Mesendoderm (in vitro differentiated cells): ENCODE measurements around the gene GNPTG.
A peak's percentile ranks its signal among the peaks of the same experiment; 100 is the strongest.

Experiments used
- DNase-seq: peaks from one replicate; pipeline ENCODE4 v3.0.0; 2013
- H2AK5ac ChIP-seq: 2 replicates; pipeline ENCODE4 v1.6.1; 2013; ENCODE audit warnings: low read length, inconsistent platforms
- H2BK120ac ChIP-seq: 2 replicates; pipeline ENCODE4 v1.6.1; 2013; ENCODE audit warnings: low read depth, mild to moderate bottlenecking, low read length, moderate library complexity, mixed read lengths
- H2BK15ac ChIP-seq: replicated peaks from 2 replicates; pipeline ENCODE4 v1.6.1; 2013; ENCODE audit warnings: low read depth, mild to moderate bottlenecking, moderate library complexity
- H2BK5ac ChIP-seq: 2 replicates; pipeline ENCODE4 v1.6.1; 2013; ENCODE audit warnings: low read length, inconsistent platforms
- H3K18ac ChIP-seq: 2 replicates; pipeline ENCODE4 v1.6.1; 2013; ENCODE audit warnings: mild to moderate bottlenecking, low read length, mixed read lengths
- H3K23ac ChIP-seq: one replicate; pipeline ENCODE4 v1.6.1; 2013; ENCODE audit warnings: low read length
- H3K27ac ChIP-seq: 2 replicates; pipeline ENCODE4 v1.5.1; 2013; ENCODE audit warnings: low read depth, mild to moderate bottlenecking, inconsistent platforms, low read length, moderate library complexity
- H3K27me3 ChIP-seq: 2 replicates; pipeline ENCODE4 v1.6.1; 2013; ENCODE audit warnings: low read length, control low read depth, mild to moderate bottlenecking, inconsistent platforms; ENCODE audit not compliant: insufficient read depth, poor library complexity
- H3K36me3 ChIP-seq: 2 replicates; pipeline ENCODE4 v1.6.1; 2013; ENCODE audit warnings: low read length, inconsistent platforms; ENCODE audit not compliant: control insufficient read depth, insufficient read depth
- H3K4ac ChIP-seq: one replicate; pipeline ENCODE4 v1.6.1; 2013; ENCODE audit warnings: low read depth, mild to moderate bottlenecking, low read length, moderate library complexity
- H3K4me1 ChIP-seq: 2 replicates; pipeline ENCODE4 v1.6.1; 2013; ENCODE audit warnings: low read depth, low read length, inconsistent platforms; ENCODE audit not compliant: control insufficient read depth
- H3K4me2 ChIP-seq: 2 replicates; pipeline ENCODE4 v1.6.1; 2013; ENCODE audit warnings: low read length
- H3K4me3 ChIP-seq: 2 replicates; pipeline ENCODE4 v1.5.1; 2013; ENCODE audit warnings: mild to moderate bottlenecking, low read length
- H3K56ac ChIP-seq: one replicate; pipeline ENCODE4 v1.6.1; 2013; ENCODE audit warnings: low read length
- H3K79me1 ChIP-seq: 2 replicates; pipeline ENCODE4 v1.6.1; 2013; ENCODE audit warnings: low read length, inconsistent platforms
- H3K79me2 ChIP-seq: 2 replicates; pipeline ENCODE4 v1.6.1; 2013; ENCODE audit warnings: mild to moderate bottlenecking, low read length; ENCODE audit not compliant: control insufficient read depth, insufficient read depth
- H3K9ac ChIP-seq: 2 replicates; pipeline ENCODE4 v1.6.1; 2013; ENCODE audit warnings: low read length, inconsistent platforms
- H4K5ac ChIP-seq: one replicate; pipeline ENCODE4 v1.6.1; 2013; ENCODE audit warnings: low read length
- H4K8ac ChIP-seq: one replicate; pipeline ENCODE4 v1.6.1; 2013; ENCODE audit warnings: low read depth, mild to moderate bottlenecking, control low read depth, low read length, moderate library complexity
- WGBS: extraction: QIAGEN DNeasy Blood & Tissue Kit; methylation state at CpG from one replicate; pipeline ENCODE4 v1.1.7; 2013; ENCODE audit warnings: low lambda C conversion rate, missing lambda C conversion rate; ENCODE audit not compliant: insufficient coverage; ENCODE audit errors: extremely low coverage; 5-methylcytosine and 5-hydroxymethylcytosine counted together

GNPTG gene

GRCh38 chr16:1350691-1351090 lies 1.0 kb upstream of the GNPTG start:
- H3K27me3 ChIP-seq = no peaks in the 10 kb centered on the region
- no peak overlapping the region for H3K18ac ChIP-seq
- H4K5ac ChIP-seq = no peak overlapping the region
- H3K27ac ChIP-seq = no peak overlapping the region
- no peak overlapping the region for H2BK15ac ChIP-seq
- no peak overlapping the region for H2AK5ac ChIP-seq
- H3K4me2 ChIP-seq = peak overlapping the region; percentile 93
- DNase-seq = no peak
- H3K36me3 ChIP-seq = no peaks in the 10 kb centered on the region
- H3K79me2 ChIP-seq = peaks cover 14% of the 10 kb centered on the region
- H4K8ac ChIP-seq = no peak overlapping the region
- H2BK120ac ChIP-seq = no peak overlapping the region
- no peak overlapping the region for H3K4ac ChIP-seq
- no peak overlapping the region for H2BK5ac ChIP-seq
- H3K4me3 ChIP-seq = peak overlapping the region; percentile 88
- WGBS = no CpG with 5 or more reads among the region's 19 CpGs
- H3K23ac ChIP-seq = no peak overlapping the region
- H3K9ac ChIP-seq = peak overlapping the region; percentile 86
- H3K4me1 ChIP-seq = peaks cover 2% of the 10 kb centered on the region
- peaks cover 18% of the 10 kb centered on the region for H3K79me1 ChIP-seq
- H3K56ac ChIP-seq = peak overlapping the region; percentile 49

- Histone ChIP-seq H3K4ac (peak overlapping the region; percentile 38), H3K4me3 (peak overlapping the region; percentile 88), H3K27ac (no peak overlapping the region), H4K8ac (peak overlapping the region; percentile 59), H3K56ac (peak overlapping the region; percentile 83), H2BK15ac (no peak overlapping the region), H3K27me3 (no peaks in the 10 kb centered on the region), H3K4me1 (peaks cover 2% of the 10 kb centered on the region), H3K36me3 (no peaks in the 10 kb centered on the region), H3K4me2 (peak overlapping the region; percentile 93), H3K79me2 (peaks cover 16% of the 10 kb centered on the region), H3K9ac (peak overlapping the region; percentile 86), H3K23ac (peak overlapping the region; percentile 45), H3K79me1 (peaks cover 18% of the 10 kb centered on the region), H2AK5ac (peak overlapping the region; percentile 32), H2BK120ac (no peak overlapping the region), H4K5ac (no peak overlapping the region), H2BK5ac (no peak overlapping the region), H3K18ac (peak overlapping the region; percentile 6)
- no CpG with 5 or more reads among the region's 35 CpGs for WGBS
- DNase-seq = no peak
These were observed 533 bp upstream of the GNPTG start for GRCh38 chr16:1351215-1351581.

- no peaks in the 10 kb centered on the region for H3K36me3 ChIP-seq
- H4K8ac ChIP-seq = no peak overlapping the region
- H3K4me1 ChIP-seq = peaks cover 2% of the 10 kb centered on the region
- peaks cover 16% of the 10 kb centered on the region for H3K79me2 ChIP-seq
- H3K4ac ChIP-seq = no peak overlapping the region
- no peaks in the 10 kb centered on the region for H3K27me3 ChIP-seq
- DNase-seq = no peak
- no peak overlapping the region for H3K23ac ChIP-seq
- peaks cover 18% of the 10 kb centered on the region for H3K79me1 ChIP-seq
- H2BK15ac ChIP-seq = no peak overlapping the region
- H3K4me3 ChIP-seq = no peak overlapping the region
- H2BK120ac ChIP-seq = no peak overlapping the region
- H3K9ac ChIP-seq = no peak overlapping the region
- H3K4me2 ChIP-seq = no peak overlapping the region
- H2BK5ac ChIP-seq = no peak overlapping the region
- WGBS = no CpG with 5 or more reads among the region's 49 CpGs
- no peak overlapping the region for H3K56ac ChIP-seq
- no peak overlapping the region for H3K27ac ChIP-seq
- H2AK5ac ChIP-seq = no peak overlapping the region
- no peak overlapping the region for H4K5ac ChIP-seq
- no peak overlapping the region for H3K18ac ChIP-seq
These were observed 3.2 kb downstream of the GNPTG start for GRCh38 chr16:1354815-1355540.

GRCh38 chr16:1355591-1355990 lies 3.9 kb downstream of the GNPTG start:
- Histone ChIP-seq H3K18ac (no peak overlapping the region), H2BK15ac (no peak overlapping the region), H4K8ac (no peak overlapping the region), H2BK5ac (no peak overlapping the region), H3K4me1 (peaks cover 2% of the 10 kb centered on the region), H3K4me3 (no peak overlapping the region), H2BK120ac (no peak overlapping the region), H3K36me3 (no peaks in the 10 kb centered on the region), H3K23ac (no peak overlapping the region), H3K9ac (no peak overlapping the region), H3K79me2 (peaks cover 16% of the 10 kb centered on the region), H3K27me3 (no peaks in the 10 kb centered on the region), H2AK5ac (no peak overlapping the region), H3K27ac (no peak overlapping the region), H3K79me1 (peaks cover 14% of the 10 kb centered on the region), H3K4me2 (no peak overlapping the region), H4K5ac (no peak overlapping the region), H3K4ac (no peak overlapping the region), H3K56ac (no peak overlapping the region)
- DNase-seq = no peak
- WGBS = no CpG with 5 or more reads among the region's 15 CpGs

GRCh38 chr16:1356061-1356900 lies 4.5 kb downstream of the GNPTG start:
- no peak overlapping the region for H2BK120ac ChIP-seq
- no peak overlapping the region for H3K4ac ChIP-seq
- H3K79me1 ChIP-seq = peaks cover 7% of the 10 kb centered on the region
- no peak overlapping the region for H3K9ac ChIP-seq
- no peak for DNase-seq
- H3K36me3 ChIP-seq = no peaks in the 10 kb centered on the region
- no peaks in the 10 kb centered on the region for H3K27me3 ChIP-seq
- H3K79me2 ChIP-seq = peaks cover 10% of the 10 kb centered on the region
- H3K27ac ChIP-seq = no peak overlapping the region
- H3K4me2 ChIP-seq = no peak overlapping the region
- H2BK15ac ChIP-seq = no peak overlapping the region
- WGBS = no CpG with 5 or more reads among the region's 33 CpGs
- H3K23ac ChIP-seq = no peak overlapping the region
- no peak overlapping the region for H4K8ac ChIP-seq
- H2BK5ac ChIP-seq = no peak overlapping the region
- no peak overlapping the region for H4K5ac ChIP-seq
- no peak overlapping the region for H3K56ac ChIP-seq
- H3K4me3 ChIP-seq = no peak overlapping the region
- H3K18ac ChIP-seq = no peak overlapping the region
- H2AK5ac ChIP-seq = no peak overlapping the region
- peaks cover 2% of the 10 kb centered on the region for H3K4me1 ChIP-seq
